Measurements from ENCODE around the gene WDTC1.
"Not testable (repeated sequence)": the region's sequence is repeated elsewhere in the genome, so short reads cannot be mapped to it uniquely, and the experiment has no call there.

DNA sequence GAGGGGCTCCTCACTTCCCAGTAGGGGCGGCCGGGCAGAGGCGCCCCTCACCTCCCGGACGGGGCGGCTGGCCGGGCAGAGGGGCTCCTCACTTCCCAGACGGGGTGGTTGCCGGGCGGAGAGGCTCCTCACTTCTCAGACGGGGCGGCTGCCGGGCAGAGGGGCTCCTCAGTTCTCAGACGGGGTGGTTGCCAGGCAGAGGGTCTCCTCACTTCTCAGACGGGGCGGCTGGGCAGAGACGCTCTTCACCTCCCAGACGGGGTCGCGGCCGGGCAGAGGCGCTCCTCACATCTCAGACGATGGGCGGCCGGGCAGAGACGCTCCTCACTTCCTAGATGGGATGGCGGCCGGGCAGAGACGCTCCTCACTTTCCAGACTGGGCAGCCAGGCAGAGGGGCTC, 54.7 kb downstream of the WDTC1 start:
- TF ChIP-seq, protein P1, sequence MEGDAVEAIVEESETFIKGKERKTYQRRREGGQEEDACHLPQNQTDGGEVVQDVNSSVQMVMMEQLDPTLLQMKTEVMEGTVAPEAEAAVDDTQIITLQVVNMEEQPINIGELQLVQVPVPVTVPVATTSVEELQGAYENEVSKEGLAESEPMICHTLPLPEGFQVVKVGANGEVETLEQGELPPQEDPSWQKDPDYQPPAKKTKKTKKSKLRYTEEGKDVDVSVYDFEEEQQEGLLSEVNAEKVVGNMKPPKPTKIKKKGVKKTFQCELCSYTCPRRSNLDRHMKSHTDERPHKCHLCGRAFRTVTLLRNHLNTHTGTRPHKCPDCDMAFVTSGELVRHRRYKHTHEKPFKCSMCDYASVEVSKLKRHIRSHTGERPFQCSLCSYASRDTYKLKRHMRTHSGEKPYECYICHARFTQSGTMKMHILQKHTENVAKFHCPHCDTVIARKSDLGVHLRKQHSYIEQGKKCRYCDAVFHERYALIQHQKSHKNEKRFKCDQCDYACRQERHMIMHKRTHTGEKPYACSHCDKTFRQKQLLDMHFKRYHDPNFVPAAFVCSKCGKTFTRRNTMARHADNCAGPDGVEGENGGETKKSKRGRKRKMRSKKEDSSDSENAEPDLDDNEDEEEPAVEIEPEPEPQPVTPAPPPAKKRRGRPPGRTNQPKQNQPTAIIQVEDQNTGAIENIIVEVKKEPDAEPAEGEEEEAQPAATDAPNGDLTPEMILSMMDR (IDR thresholded peaks at IDR 0.05; ENCODE audit: low read depth, low read length, missing input control): not testable (repeated sequence)
- TF ChIP-seq, protein P2, sequence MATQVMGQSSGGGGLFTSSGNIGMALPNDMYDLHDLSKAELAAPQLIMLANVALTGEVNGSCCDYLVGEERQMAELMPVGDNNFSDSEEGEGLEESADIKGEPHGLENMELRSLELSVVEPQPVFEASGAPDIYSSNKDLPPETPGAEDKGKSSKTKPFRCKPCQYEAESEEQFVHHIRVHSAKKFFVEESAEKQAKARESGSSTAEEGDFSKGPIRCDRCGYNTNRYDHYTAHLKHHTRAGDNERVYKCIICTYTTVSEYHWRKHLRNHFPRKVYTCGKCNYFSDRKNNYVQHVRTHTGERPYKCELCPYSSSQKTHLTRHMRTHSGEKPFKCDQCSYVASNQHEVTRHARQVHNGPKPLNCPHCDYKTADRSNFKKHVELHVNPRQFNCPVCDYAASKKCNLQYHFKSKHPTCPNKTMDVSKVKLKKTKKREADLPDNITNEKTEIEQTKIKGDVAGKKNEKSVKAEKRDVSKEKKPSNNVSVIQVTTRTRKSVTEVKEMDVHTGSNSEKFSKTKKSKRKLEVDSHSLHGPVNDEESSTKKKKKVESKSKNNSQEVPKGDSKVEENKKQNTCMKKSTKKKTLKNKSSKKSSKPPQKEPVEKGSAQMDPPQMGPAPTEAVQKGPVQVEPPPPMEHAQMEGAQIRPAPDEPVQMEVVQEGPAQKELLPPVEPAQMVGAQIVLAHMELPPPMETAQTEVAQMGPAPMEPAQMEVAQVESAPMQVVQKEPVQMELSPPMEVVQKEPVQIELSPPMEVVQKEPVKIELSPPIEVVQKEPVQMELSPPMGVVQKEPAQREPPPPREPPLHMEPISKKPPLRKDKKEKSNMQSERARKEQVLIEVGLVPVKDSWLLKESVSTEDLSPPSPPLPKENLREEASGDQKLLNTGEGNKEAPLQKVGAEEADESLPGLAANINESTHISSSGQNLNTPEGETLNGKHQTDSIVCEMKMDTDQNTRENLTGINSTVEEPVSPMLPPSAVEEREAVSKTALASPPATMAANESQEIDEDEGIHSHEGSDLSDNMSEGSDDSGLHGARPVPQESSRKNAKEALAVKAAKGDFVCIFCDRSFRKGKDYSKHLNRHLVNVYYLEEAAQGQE (IDR thresholded peaks at IDR 0.05): not testable (repeated sequence)
- not testable (repeated sequence) for TF ChIP-seq FOXA1 (IDR thresholded peaks at IDR 0.05); RXRA (IDR thresholded peaks at IDR 0.05); TAF1 (conservative IDR thresholded peaks at IDR 0.05); GABPA (IDR thresholded peaks at IDR 0.05 in 1 of 2, conservative IDR thresholded peaks at IDR 0.05 in 1 of 2); HNF4G (IDR thresholded peaks at IDR 0.05); FOXA2 (IDR thresholded peaks at IDR 0.05); RAD21 (IDR thresholded peaks at IDR 0.05); EGR1 (IDR thresholded peaks at IDR 0.05; ENCODE audit: low read depth in 2 of 2); JUND (IDR thresholded peaks at IDR 0.05); YY1 (IDR thresholded peaks at IDR 0.05)
- TF ChIP-seq, protein P3, sequence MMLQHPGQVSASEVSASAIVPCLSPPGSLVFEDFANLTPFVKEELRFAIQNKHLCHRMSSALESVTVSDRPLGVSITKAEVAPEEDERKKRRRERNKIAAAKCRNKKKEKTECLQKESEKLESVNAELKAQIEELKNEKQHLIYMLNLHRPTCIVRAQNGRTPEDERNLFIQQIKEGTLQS (IDR thresholded peaks at IDR 0.05): not testable (repeated sequence)
- TF ChIP-seq, protein P4, sequence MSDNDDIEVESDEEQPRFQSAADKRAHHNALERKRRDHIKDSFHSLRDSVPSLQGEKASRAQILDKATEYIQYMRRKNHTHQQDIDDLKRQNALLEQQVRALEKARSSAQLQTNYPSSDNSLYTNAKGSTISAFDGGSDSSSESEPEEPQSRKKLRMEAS (IDR thresholded peaks at IDR 0.05): not testable (repeated sequence)
